IPS DF 6.9 (cell line): ENCODE results near the gene COL4A1.

Experiments
- DNase-seq: peaks from one replicate; pipeline ENCODE4 v3.0.0-alpha.2; 2013; ENCODE audit warnings: low read depth, low spot score
- H3K27ac ChIP-seq: one replicate; pipeline ENCODE4 v1.5.1; 2013; ENCODE audit warnings: low read length, control low read depth
- H3K27me3 ChIP-seq: 2 replicates; pipeline ENCODE4 v1.6.1; 2013; ENCODE audit warnings: mild to moderate bottlenecking, low read length; ENCODE audit not compliant: control insufficient read depth, insufficient read depth
- H3K36me3 ChIP-seq: 2 replicates; pipeline ENCODE4 v1.6.1; 2013; ENCODE audit warnings: low read length; ENCODE audit not compliant: control insufficient read depth, insufficient read depth
- H3K4me1 ChIP-seq: 2 replicates; pipeline ENCODE4 v1.6.1; 2013; ENCODE audit warnings: low read length; ENCODE audit not compliant: control insufficient read depth, insufficient read depth
- H3K4me3 ChIP-seq: 2 replicates; pipeline ENCODE4 v1.5.1; 2013; ENCODE audit warnings: mild to moderate bottlenecking, low read length
- H3K9me3 ChIP-seq: 2 replicates; pipeline ENCODE4 v1.6.1; 2013; ENCODE audit warnings: low read length, inconsistent platforms; ENCODE audit not compliant: control insufficient read depth, insufficient read depth
- WGBS: extraction: QIAGEN DNeasy Blood & Tissue Kit; methylation state at CpG from one replicate; pipeline ENCODE4 v1.1.7; 2013; ENCODE audit warnings: mixed read lengths, missing lambda C conversion rate; ENCODE audit not compliant: insufficient read length, insufficient coverage; 5-methylcytosine and 5-hydroxymethylcytosine counted together

Gene COL4A1

GRCh38 chr13:110246530-110246929, 60.4 kb downstream of the COL4A1 start:
- H3K36me3 ChIP-seq, result no peaks in the 10 kb centered on the region
- DNase-seq, result no peak
- H3K4me3 ChIP-seq, result no peak overlapping the region
- no peak overlapping the region for H3K27ac ChIP-seq
- no peaks in the 10 kb centered on the region for H3K27me3 ChIP-seq
- no peaks in the 10 kb centered on the region for H3K9me3 ChIP-seq
- 0 out of 2 replicates have a peak, but pooled peaks cover 2% of the 10 kb centered on the region for H3K4me1 ChIP-seq
- WGBS, result no CpG with 5 or more reads among the region's 5 CpGs

GRCh38 chr13:110245416-110245899, 61.5 kb downstream of the COL4A1 start:
- no peaks in the 10 kb centered on the region for H3K9me3 ChIP-seq
- no peak overlapping the region for H3K27ac ChIP-seq
- no peak for DNase-seq
- no peaks in the 10 kb centered on the region for H3K36me3 ChIP-seq
- no CpG with 5 or more reads among the region's 7 CpGs for WGBS
- 0 out of 2 replicates have a peak, but pooled peaks cover 2% of the 10 kb centered on the region for H3K4me1 ChIP-seq
- H3K4me3 ChIP-seq, result no peak overlapping the region
- H3K27me3 ChIP-seq, result no peaks in the 10 kb centered on the region

DNA sequence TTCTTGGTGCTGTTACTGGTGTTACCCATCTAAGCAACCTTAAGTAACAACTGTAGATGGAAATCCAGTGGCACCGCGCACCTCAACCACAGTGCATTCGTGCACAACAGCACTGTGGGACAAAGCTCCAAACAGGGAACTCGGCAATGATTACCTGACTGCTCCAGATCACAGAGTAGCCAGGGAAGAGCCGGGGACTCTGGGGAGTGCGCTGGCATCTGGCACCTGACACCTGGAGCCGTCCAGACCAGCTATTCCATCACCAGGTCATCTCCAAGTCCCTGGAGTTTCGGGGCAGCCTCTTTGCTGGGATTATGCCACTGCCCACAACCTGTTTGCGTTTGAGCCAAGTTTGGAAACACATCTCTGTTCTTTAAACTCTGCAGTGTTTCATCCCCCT, 62.0 kb downstream of the COL4A1 start:
- DNase-seq, result no peak
- no peaks in the 10 kb centered on the region for H3K36me3 ChIP-seq
- H3K4me3 ChIP-seq, result no peak overlapping the region
- WGBS, result no CpG with 5 or more reads among the region's 9 CpGs
- no peaks in the 10 kb centered on the region for H3K27me3 ChIP-seq
- H3K27ac ChIP-seq, result no peak overlapping the region
- H3K4me1 ChIP-seq, result 0 out of 2 replicates have a peak, but pooled peaks cover 2% of the 10 kb centered on the region
- no peaks in the 10 kb centered on the region for H3K9me3 ChIP-seq

DNA sequence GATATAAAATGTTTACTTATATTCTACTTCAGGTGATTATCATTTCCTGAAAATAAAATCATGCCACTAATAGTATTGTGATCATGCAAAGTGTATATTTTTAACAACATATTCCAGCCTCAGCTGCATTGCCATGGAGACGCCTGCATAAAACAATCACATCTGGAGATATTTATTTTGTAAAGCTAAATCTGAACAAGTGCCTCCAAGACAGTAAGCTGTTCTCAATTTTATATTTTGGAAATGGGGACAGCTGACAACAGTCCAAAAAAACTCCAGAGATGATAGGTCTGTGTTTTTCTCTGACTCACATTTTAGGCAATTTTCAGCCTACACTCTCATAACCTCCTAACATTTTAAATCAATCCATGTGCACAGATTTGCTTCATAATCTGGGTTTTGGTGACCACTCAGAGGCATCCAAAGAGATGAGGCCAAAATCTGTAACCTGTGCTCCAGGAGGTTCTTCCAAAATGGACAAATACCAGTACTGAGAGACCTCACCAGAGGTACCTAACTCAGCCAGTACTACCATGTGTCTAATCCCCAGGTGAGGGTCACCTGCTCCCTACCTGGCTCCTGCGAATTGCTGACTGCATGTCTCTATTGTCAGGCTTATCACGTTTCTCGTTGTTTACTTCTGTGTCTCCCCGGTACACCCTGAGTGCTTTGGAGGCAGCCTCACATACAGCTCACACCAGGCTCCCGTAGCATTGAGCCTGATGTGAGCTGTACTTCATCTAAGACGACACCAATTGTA, 62.7 kb downstream of the COL4A1 start:
- H3K36me3 ChIP-seq, result no peaks in the 10 kb centered on the region
- H3K9me3 ChIP-seq, result no peaks in the 10 kb centered on the region
- DNase-seq, result no peak
- H3K4me3 ChIP-seq, result no peak overlapping the region
- H3K27me3 ChIP-seq, result no peaks in the 10 kb centered on the region
- H3K27ac ChIP-seq, result no peak overlapping the region
- no CpG with 5 or more reads among the region's 7 CpGs for WGBS
- H3K4me1 ChIP-seq, result 0 out of 2 replicates have a peak, but pooled peaks cover 2% of the 10 kb centered on the region

GRCh38 chr13:110242615-110243014, 64.3 kb downstream of the COL4A1 start:
- no CpG with 5 or more reads among the region's 4 CpGs for WGBS
- no peaks in the 10 kb centered on the region for H3K4me1 ChIP-seq
- H3K9me3 ChIP-seq, result no peaks in the 10 kb centered on the region
- no peak overlapping the region for H3K4me3 ChIP-seq
- no peak overlapping the region for H3K27ac ChIP-seq
- DNase-seq, result no peak
- H3K27me3 ChIP-seq, result no peaks in the 10 kb centered on the region
- H3K36me3 ChIP-seq, result no peaks in the 10 kb centered on the region

GRCh38 chr13:110240943-110241342, 66.0 kb downstream of the COL4A1 start:
- Histone ChIP-seq H3K9me3 (no peaks in the 10 kb centered on the region), H3K27me3 (no peaks in the 10 kb centered on the region), H3K36me3 (no peaks in the 10 kb centered on the region), H3K4me1 (no peaks in the 10 kb centered on the region), H3K4me3 (no peak overlapping the region), H3K27ac (no peak overlapping the region)
- no peak for DNase-seq
- WGBS, result no CpG with 5 or more reads among the region's 7 CpGs

DNA sequence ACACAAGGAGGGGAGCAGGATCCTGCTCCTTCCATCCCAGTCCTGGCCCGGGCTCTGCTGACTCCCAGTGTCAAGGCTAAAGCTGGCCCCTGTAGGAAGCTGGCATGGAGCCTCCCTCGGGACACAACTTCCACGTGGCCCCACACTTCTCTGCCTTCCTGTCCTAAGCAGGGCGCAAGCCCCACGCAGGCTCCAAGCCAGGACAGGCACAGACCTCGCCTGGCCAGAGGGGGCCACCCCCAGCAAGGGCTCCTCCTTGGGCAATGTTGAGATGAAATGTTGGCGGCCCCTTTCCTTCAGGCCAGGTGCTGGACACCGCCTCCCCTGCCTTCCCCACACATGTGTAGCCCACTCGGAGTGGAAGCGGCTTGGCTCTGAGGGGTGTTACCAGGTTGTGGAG, 66.6 kb downstream of the COL4A1 start:
- H3K27me3 ChIP-seq, result no peaks in the 10 kb centered on the region
- no peak for DNase-seq
- H3K4me3 ChIP-seq, result no peak overlapping the region
- WGBS, result no CpG with 5 or more reads among the region's 10 CpGs
- no peaks in the 10 kb centered on the region for H3K4me1 ChIP-seq
- H3K36me3 ChIP-seq, result no peaks in the 10 kb centered on the region
- no peaks in the 10 kb centered on the region for H3K9me3 ChIP-seq
- H3K27ac ChIP-seq, result no peak overlapping the region

- no CpG with 5 or more reads among the region's 5 CpGs for WGBS
Measured at GRCh38 chr13:110239280-110240125, 67.5 kb downstream of the COL4A1 start.

GRCh38 chr13:110238818-110239195, 68.2 kb downstream of the COL4A1 start:
- DNase-seq, result no peak
- Histone ChIP-seq H3K9me3 (no peaks in the 10 kb centered on the region), H3K27ac (no peak overlapping the region), H3K4me1 (no peaks in the 10 kb centered on the region), H3K27me3 (no peaks in the 10 kb centered on the region), H3K4me3 (no peak overlapping the region), H3K36me3 (no peaks in the 10 kb centered on the region)
- WGBS, result no CpG with 5 or more reads among the region's 1 CpG

More at GRCh38 chr13:110239280-110240125, 67.5 kb downstream of the COL4A1 start:
- H3K9me3 ChIP-seq, result no peaks in the 10 kb centered on the region
- no peak overlapping the region for H3K4me3 ChIP-seq
- no peak overlapping the region for H3K27ac ChIP-seq
- H3K36me3 ChIP-seq, result no peaks in the 10 kb centered on the region
- no peaks in the 10 kb centered on the region for H3K27me3 ChIP-seq
- no peak for DNase-seq
- no peaks in the 10 kb centered on the region for H3K4me1 ChIP-seq

- H3K36me3 ChIP-seq, result no peaks in the 10 kb centered on the region
- H3K27me3 ChIP-seq, result no peaks in the 10 kb centered on the region
- H3K4me3 ChIP-seq, result no peak overlapping the region
- DNase-seq, result no peak
- H3K4me1 ChIP-seq, result no peaks in the 10 kb centered on the region
- no peak overlapping the region for H3K27ac ChIP-seq
- H3K9me3 ChIP-seq, result no peaks in the 10 kb centered on the region
- WGBS, result no CpG with 5 or more reads among the region's 5 CpGs
Measured at GRCh38 chr13:110237875-110238817, 68.8 kb downstream of the COL4A1 start.
